Inflammatory macrophage treated with lipopolysaccharide for 4 hours (primary cell): ENCODE data around the gene SCYGR4.
"Not testable (repeated sequence)": the region's sequence is repeated elsewhere in the genome, so short reads cannot be mapped to it uniquely, and the experiment has no call there.

Source experiments
- DNase-seq: peaks from one replicate; pipeline ENCODE4 v3.0.0-alpha.2; 2020

Gene SCYGR4, protein sequence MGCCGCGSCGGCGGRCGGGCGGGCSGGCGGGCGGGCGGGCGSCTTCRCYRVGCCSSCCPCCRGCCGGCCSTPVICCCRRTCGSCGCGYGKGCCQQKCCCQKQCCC

DNA sequence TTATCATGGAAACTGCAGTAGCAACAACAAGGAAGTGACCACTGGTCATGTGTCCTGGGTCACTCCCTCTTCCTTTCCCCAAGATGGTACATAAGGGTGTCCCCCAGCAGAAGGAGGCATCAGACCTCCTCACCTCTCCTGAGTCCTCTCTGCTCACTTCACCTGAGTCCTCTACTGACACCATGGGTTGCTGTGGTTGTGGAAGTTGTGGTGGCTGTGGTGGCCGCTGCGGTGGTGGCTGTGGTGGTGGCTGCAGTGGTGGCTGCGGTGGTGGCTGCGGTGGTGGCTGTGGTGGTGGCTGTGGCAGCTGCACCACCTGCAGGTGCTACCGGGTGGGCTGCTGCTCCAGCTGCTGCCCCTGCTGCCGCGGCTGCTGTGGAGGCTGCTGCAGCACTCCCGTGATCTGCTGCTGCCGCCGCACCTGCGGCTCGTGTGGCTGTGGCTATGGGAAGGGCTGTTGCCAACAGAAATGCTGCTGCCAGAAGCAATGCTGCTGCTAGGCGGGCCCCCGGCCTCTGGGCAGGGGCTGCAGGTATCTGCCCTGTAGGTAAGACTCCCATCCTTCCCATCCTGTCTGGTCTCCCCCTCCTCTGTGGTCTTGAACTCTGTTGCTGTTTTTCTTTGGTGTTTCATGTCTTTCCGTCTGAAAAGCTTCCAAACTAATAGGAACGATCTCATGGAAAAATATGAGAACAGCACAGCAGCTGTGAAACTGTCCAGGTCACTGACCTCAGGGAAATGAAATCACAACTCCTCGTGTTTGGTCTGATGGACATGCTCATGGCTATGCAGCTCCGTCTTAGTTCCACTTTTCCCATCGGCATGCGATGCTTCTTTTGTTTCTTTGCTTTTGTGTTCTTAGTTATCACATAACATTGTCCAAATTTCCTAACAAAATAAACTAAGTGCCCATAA is at the start of gene SCYGR4:
TSS of gene SCYGR4 (plus strand) at position 183 of the 915 bp plus-strand sequence. CDS start at position 183, 0 bp downstream.
- DNase-seq, result no peak

DNA sequence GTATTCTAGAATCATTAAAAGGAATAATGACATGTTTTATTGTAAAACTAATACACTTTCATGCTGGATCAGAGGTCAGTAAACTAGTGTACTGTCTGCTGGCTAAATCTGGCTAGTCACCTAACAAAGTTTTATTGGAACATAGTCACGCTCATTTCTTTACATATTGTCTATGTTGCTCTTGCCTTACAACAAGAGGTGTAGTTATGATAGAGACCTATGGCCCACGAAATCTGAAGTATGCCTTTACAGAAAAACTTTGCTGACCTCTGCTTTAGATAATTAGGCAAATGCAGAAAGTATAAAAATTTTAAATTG is 48.5 kb upstream of the SCYGR4 start:
- no peak for DNase-seq

DNA sequence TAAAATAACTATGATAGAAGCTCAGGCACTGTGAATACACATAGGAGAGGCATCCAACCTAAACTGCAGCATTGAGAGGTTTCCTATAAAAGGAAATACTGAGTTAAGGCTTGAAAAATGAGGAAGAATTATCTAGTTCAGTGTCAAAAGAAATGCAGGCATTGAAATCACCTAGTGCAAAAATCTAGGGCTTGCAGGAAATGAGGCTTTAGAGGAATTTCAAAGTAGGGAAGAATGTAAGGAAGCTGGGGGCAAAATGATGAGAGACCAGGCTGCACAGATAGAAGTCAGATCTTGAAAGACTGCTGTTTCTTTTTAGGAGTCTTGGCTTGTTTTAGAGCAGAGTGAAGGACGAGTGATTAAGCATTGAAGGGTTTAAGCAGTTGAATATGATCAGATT is 46.7 kb upstream of the SCYGR4 start:
- DNase-seq, result no peak

DNA sequence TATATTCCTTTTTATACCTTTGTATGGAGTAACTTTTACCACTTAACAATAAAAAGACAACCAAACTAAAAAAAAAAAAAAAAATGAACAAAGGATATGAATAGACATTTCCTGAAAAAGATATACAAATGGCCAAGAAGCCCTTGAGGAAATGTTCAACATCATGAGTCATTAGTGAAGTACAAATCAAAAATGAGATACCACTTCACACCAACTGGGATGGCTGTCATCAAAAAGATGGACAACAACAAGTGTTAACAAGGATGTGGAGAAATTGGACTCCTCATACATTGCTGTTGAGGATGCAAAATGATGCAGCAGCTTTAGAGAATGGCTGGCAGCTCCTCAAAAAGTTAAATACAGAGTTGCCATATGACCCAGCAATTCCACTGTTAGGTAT is 41.2 kb upstream of the SCYGR4 start:
- no peak for DNase-seq

DNA sequence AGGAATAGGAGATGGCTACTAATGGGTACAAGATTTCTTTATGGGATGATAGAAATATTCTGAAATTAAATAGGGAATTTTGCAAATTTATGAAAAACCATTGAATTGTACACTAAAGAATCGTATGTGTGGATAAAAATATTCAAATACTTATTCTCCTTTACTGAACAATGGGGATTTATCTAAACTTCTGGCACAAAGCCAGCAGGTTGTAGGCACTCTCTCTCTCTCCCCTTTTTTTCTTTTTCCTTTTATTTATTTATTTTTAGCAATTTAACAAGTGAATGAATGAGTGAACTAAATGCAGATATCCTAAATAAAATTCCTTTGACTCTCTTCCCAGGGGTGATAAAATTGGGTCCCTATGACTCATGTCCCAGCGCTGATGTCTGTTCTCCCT is 40.5 kb upstream of the SCYGR4 start:
- DNase-seq, result no peak

DNA sequence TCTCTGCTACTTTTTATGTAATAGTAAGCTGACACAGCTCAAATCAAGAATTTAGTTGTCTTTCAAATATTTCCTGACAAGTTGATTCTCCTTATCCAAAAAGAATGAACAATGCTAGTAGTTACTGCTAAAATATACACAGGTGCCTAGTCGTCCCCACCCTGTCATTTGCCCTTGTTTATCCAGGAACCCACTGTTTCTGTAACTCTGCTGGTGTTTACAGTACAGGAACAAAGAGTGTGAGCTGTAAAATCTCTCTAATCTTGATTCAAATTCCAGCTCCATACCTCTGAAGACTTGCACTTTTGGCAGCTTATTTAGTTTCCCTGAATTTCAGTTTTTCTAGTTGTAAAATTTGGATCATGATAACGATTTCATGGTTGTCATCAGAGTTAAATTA is 39.7 kb upstream of the SCYGR4 start:
- no peak for DNase-seq

DNA sequence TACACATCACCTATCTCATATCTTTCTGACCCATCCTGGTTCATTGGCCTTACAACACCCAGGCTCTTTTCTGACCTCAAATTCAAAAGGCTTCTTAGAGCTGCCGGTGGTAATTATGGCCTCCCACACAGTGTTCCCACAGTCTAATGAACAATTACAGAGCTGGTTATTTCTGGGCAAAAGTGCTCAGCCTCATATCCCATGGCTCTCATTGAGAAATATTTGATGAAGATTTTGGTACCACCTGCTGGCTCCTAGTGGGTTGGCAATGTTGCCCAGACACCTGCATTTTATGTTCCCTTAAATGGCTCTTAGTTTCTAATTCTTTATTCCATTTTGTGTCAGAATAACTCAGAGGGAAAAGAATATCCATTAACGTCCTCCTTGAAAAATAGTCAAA is 38.7 kb upstream of the SCYGR4 start:
- no peak for DNase-seq

DNA sequence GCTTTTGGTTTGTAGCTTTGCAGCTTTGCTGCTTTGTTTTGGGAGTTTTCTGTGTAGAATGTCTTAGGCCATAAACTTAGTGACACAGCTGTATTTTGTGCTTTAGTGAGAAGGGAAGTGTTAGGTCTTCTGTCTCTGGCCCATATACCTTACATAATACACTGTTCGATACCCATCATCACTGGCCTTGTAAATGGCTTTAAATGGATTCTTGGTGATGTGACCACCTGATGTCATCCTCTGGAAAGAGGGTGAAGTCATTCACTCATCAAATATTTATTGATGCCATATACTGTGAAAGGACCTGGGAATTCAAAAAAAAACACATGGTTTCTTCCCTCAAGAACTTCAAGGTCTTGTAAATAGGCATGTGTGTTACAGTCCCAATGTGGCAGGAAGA is 37.5 kb upstream of the SCYGR4 start:
- no peak for DNase-seq

DNA sequence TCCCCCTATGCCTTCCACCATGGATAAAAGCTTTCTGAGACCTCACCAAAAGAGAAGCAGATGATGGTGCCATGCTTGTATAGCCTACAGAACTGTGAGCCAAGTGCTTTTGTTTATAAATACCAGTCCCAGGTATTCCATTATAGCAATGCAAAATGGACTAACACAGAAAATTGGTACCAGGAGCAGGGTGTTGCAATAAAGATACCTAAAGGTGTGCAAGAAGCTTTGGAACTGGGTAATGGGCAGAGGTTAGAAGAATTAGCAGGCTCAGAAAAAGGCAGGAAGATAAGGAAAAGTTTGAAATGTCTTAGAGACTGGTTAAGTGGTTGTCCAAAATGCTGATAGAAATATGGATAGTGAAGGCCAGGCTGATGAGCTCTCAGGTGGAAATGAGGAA is 34.9 kb upstream of the SCYGR4 start:
- no peak for DNase-seq

DNA sequence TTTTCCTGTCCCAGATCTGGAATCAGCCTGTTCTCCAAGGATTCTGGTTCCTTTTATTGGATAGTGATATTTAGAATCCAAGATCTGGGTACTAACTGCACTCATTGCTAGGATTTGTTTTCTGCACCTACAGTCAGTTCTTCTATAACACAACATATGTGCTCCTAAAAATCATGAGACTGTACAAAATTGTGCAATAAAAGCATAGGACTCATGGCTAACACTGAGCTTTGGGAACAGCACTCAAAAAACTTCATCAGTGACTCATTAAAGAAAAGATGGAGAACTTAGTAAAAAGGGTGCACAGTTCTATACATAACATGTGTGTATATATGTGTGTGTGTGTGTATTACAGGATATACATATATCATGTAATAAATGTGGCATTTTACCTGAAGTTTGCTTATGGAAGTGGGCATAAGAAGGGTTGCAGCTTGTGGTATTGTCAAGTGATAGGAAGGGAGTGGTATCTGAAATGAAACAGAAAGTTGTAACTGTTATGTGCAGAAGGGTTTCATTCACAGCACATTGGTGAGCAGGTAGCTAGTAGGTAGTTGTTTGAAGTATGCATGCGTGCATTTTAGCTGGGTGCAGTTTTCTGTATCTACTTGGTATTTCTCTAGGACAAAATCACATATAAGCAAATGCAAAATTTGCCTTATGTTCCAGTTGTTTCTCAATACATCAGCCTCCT is 24.5 kb upstream of the SCYGR4 start:
- DNase-seq, result peak; percentile 20

DNA sequence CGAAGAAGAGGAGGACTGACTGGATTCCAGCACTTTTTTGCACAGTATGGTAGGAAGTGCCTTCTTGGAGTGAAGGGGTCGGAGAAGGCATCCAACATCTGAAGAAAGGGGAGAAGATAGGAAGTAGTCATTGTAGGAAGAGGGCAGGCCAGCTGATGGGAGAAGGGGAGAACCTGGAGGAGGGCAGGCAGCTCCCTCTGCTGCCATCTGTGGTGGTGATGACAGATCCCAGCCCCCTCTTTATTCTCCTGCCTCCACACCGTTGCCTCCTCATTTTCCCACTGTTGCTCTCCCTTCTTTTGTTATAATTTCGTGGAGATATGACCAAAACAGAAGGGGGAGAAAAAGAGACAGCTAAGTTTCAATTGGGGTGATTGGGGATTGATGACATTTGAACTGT is 21.5 kb upstream of the SCYGR4 start:
- no peak for DNase-seq

DNA sequence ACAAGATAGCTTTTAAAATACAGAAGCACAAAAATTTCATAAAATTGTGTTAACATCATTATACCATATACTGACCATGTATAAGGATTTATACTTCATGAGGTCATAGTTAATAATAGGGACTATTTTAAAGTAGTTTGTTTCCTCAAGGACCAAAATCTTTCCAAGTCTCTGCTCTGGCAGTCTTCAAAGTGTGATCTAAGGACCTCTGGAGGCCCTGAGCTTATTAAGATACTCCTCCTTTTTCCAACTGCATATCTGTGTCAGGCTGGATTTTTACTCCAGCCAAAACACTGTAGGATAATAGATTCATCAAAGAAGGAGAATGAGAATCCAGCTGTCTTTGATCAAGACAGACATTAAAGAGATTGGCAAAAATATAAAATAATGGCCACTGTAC is 20.3 kb upstream of the SCYGR4 start:
- no peak for DNase-seq

DNA sequence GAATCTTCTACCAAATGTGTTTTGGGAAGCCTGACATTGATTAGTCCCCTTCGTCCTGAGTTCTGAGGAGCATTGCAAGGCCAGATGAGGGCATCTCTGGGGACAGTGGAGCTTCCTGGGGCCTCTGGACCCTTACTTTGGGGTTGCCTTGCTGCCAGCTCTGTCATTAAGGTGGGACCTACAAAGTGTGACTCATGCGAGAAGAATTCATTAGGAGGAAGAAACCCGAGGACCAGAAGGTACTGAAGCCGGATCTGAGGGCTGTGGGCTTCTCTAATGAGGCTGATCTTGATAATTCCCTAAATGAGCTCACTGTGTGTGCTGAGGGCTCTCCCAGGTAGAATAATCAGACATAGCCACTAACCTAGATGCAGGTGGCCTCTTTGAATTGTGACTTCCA is 19.3 kb upstream of the SCYGR4 start:
- no peak for DNase-seq

DNA sequence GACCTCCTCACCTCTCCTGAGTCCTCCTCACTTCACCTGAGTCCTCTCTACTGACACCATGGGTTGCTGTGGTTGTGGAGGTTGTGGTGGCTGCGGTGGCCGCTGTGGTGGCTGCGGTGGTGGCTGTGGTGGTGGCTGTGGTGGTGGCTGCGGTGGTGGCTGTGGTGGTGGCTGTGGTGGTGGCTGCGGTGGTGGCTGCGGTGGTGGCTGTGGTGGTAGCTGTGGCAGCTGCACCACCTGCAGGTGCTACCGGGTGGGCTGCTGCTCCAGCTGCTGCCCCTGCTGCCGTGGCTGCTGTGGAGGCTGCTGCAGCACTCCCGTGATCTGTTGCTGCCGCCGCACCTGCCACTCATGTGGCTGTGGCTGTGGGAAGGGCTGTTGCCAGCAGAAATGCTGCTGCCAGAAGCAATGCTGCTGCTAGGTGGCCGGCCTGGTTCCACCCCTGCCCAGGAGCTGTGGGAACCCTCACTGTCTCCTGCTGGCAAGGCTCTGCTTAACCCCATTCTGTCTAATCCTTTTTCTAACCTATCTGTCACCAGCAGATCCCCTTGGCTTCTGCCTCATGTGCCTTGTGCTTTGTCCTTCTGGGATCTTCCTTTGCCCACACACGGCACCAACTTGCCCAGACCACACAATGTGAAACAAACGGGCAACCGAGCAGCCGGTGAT is 18.3 kb upstream of the SCYGR4 start, which contains the start of gene SCYGR2:
TSS of gene SCYGR2 (plus strand) at position 59 of the 669 bp plus-strand sequence. CDS start at position 59, 0 bp downstream.
- not testable (repeated sequence) for DNase-seq

DNA sequence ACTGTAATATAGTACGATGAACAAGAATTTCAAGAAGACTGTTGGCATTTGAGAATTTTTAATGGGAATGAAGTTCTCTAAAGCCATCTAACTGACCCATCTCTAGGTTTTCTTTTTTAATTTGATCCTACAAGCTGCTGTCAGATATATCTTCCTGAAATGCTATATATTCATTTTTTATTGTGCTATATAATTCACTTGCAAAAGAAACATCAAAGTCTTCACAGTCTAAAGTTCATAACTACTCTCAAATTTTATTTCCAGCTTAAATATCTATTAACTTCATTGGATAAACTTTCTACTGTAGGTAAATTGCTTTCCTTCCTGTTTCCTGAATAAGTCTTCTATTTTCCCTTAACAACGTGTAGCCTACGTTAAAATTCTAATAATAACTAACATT is 14.9 kb upstream of the SCYGR4 start:
- no peak for DNase-seq

DNA sequence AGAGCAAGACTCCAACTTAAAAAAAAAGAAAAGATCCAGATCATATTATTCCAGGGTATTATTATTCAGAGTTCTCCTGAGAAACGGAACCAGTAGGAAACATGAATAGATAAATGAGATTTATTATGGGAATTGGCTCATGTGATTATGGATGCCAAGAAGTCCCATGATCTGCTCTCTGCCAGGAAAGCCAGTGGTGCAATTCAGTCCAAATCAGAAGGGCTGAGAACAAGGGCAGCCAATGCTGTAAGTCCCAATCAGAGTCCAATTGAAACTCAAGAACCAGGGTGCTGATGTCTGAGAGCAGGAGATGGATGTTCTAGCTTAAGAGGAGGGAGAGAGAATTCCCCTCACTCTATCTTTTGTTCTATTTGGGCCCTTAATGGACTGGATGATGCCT is 10.8 kb upstream of the SCYGR4 start:
- DNase-seq, result no peak

DNA sequence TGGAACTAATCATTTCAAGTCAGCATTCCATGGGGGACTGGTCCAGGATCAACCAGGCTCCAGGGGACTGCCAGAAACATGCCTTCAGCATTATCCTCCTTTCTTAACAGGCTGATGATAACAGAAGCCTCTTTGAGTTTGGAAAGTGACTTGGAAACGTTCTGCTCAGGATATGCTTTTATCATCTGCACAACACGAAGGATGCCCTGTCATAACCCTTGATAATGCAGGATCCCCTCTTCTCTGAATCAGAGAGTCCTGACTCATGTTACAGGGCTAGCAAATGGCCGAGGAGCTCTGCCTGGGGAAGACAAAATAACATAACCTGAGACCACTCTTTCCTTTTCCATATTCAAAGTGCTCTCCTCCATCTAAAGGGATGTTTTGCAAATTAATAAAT is 9.4 kb upstream of the SCYGR4 start:
- no peak for DNase-seq

DNA sequence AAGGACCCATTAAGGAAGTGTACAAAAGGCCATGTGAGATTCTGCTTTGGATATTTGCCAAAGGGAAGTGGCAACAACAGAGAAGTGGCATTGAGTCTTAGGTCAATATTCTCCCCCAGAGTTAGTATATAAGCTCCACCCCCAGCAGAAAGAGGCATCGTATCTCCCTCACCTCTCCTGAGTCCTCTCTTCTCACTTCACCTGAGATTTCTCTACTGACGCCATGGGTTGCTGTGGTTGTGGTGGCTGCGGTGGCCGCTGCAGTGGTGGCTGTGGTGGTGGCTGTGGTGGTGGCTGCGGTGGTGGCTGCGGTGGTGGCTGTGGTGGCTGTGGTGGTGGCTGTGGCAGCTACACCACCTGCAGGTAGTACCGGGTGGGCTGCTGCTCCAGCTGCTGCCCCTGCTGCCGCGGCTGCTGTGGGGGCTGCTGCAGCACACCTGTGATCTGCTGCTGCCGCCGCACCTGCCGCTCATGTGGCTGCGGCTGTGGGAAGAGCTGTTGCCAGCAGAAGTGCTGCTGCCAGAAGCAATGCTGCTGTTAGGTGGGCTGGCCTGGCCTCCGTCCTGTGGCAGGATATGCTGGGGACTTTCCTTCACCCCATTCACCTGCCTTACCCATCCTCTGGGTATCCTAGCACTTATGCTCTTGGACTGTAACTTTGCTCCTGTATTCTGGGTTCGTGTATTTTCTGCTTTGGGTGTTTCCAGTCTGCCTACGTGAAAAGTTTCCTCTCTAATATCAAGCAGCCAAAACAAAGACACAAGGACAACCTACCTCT is 8.5 kb upstream of the SCYGR4 start:
- peak; percentile 90 for DNase-seq

DNA sequence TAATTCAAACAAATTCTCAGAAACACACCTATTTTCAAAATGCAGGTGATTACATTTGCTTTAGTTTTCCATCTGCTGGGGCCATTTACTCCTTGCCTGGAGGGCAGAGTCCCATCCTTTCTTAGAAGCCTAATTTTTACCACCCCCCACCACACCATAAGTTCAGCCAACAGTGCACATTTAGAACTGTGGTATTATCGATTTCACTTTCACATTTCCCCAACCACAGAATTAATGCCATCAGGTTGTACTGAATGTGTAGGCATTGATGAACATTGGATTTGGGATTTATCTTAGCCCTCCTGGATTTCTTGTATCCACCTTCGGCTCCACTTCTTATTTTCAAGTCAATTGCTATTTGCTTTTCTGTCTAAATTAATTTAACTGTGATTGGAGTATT is 7.2 kb upstream of the SCYGR4 start:
- no peak for DNase-seq

DNA sequence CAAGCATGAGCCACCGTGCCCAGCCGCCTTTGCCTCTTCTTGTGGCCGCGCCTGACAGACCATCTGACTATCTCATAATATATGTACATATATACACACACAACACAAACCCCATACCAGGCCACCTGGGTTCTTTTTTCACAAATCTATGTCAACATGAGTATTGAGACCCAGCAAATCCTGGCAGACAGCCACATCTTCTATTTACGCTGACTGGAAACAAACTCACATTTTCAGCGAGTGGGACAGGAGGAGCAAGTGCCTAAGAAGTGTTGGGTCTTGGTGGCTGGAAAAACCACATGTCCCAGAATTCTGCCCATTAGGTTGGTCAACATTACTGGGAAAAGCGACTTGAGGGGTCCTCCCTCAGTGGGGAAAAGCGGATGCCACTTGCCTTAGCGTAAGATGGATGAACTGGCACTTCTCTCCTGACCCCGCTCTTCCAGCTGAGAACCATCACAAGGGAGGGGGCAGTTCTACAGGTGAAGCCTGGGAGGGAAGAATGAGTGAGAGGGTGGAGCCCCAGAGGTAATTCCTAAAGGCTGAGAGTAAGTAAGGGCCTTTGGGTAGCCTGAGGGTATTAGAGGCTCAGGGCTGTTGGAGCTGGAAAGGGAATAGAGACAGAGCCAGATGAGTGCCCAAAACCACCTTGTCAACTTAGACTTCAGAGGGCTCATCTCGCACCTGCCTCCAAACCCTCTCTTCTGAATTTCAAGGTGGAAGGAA is 4.6 kb upstream of the SCYGR4 start:
- no peak for DNase-seq

DNA sequence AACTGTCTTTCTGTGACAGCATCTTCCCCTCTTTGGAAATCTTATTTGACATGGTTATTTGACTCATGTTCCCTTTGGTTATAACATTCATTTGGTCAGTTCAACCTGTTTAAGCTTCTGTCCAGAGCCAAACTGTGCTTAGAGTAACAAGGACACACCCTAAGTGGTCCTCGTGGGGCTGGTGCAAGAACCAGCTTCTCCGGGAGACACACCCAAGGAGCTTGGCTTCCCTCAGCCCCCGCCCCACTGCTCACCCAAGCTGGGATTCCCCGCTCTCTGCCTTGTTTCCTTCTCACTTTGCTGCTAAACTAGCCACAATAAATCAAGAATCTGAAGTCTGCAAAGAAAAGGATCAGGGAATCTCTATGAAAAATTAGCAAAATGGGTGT is 4.0 kb upstream of the SCYGR4 start:
- no peak for DNase-seq

DNA sequence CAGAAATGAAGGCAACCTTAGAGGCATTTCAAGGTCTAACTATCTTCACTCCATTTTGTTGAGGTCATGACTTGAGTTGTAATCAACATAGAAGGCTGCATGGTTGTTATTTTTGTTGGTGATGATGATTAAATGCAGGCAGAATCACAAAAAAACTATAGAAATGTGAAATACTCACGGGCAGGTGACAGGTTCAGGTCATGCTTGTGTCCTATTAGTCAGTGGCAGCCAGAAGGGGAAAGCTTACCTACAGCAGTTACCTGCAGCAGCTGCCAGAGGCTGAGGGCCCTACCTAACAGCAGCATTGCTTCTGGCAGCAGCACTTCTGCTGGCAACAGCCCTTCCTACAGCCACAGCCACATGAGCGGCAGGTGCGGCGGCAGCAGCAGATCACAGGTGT is 3.1 kb upstream of the SCYGR4 start:
- no peak for DNase-seq
